Occipital lobe (tissue), 3 donors: ENCODE measurements around the gene ABHD17B. TPM values are rescaled to one million over a fixed set of nuclear protein-coding genes. Genes with fewer than 3 reads are reported as not detected.

Experiments used
- DNase-seq: peaks from one replicate; lab custom pipeline; 2025; lab: John Stamatoyannopoulos, UW
- small RNA-seq: library from RNA; depleted of rRNA; stranded (forward); fragments of <200 nt; gene quantifications from one replicate; pipeline ENCODE3, GENCODE V24; 2014
- total RNA-seq: library from RNA; depleted of rRNA; stranded (reverse); fragments of >200 nt; gene quantifications from one replicate; pipeline ENCODE4 v1.2.3, GENCODE V29; 2014

Gene ABHD17B
- total RNA-seq, 1 donor from 2014 or later = 105 TPM

- no peak for DNase-seq
These were observed 89.6 kb downstream of the ABHD17B start for GRCh38 chr9:71821405-71821804.

GRCh38 chr9:71820403-71820921 lies 90.5 kb downstream of the ABHD17B start:
- no peak for DNase-seq

GRCh38 chr9:71819115-71819739 lies 91.8 kb downstream of the ABHD17B start:
- DNase-seq = no peak

- no peak for DNase-seq
These were observed 94.0 kb downstream of the ABHD17B start for GRCh38 chr9:71816916-71817451.

Small RNAs within 50 kb of the gene (small RNA-seq; reads per million reads assigned to genes)
- gene RF00019 = not detected

Other genes with a start within 250 kb of the ABHD17B start
- gene CEMIP2, start 142.7 kb downstream of the ABHD17B start, total RNA-seq = 54.7 TPM
- gene C9orf85, start 446 bp upstream of the ABHD17B start, total RNA-seq = 14.2 TPM
- gene C9orf57, start 149.4 kb upstream of the ABHD17B start, total RNA-seq = not detected
- gene GDA, start 238.2 kb upstream of the ABHD17B start, total RNA-seq = 32.8 TPM